Astrocyte (in vitro differentiated cells and primary cell): ENCODE measurements around the gene ZNF497.

Experiments used
- CTCF ChIP-seq: IDR thresholded peaks from 2 replicates; pipeline ENCODE4 v1.5.1; 2011; ENCODE audit warnings: low read depth, mild to moderate bottlenecking, inconsistent platforms, low read length, moderate library complexity; ENCODE audit not compliant: insufficient read depth
- EZH2 ChIP-seq: IDR thresholded peaks from 2 replicates; pipeline ENCODE4 v1.6.1; 2012; ENCODE audit warnings: mild to moderate bottlenecking, low read length, inconsistent platforms; ENCODE audit not compliant: insufficient read depth

GRCh38 chr19:58319241-58319640 lies 43.3 kb downstream of the ZNF497 start:
- TF ChIP-seq CTCF = no peak
- no peak for TF ChIP-seq EZH2
